GM12878 (cell line): ENCODE results near the gene IDH3A.

Experiments used
- NFIC ChIP-seq: IDR thresholded peaks from 2 replicates; pipeline ENCODE4 v1.6.1; 2012; ENCODE audit warnings: low read depth, mild to moderate bottlenecking, inconsistent platforms, low read length, moderate library complexity
- SP1 ChIP-seq: IDR thresholded peaks from one replicate; pipeline ENCODE4 v1.6.1; 2011; ENCODE audit warnings: low read depth, low read length

GRCh38 chr15:78174401-78174800 is 25.2 kb downstream of the IDH3A start:
- no peak for TF ChIP-seq SP1
- no peak for TF ChIP-seq NFIC
